GM21390 (cell line): ENCODE measurements around the gene AP3B1.
"Not testable (repeated sequence)": the region's sequence is repeated elsewhere in the genome, so short reads cannot be mapped to it uniquely, and the experiment has no call there.

Experiments used
- ATAC-seq: cut with Tn5 transposase; IDR thresholded peaks from one replicate; pipeline ENCODE4 v1.9.1; 2021; ENCODE audit not compliant: unreplicated experiment

Gene AP3B1

GRCh38 chr5:78245136-78245535, 49.4 kb downstream of the AP3B1 start:
- no peak for ATAC-seq

DNA sequence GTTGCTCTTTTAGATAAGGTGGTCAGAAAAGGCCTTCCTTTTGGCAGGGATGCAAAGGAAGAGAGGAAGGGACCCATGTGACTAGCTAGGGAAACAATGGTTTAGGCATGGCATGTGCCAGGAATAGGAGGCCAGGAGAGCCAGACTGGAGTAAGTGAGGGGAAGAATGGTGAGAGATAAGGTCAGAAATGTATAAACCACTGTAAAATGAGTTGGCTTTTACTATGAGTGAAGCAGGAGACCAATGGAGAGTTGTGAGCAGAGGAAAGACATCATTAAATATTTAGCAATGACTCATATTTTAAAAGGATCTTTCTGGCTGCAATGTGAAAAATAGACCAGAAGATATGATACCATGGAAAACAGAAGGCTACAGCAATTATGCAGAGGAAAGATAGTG, 50.9 kb downstream of the AP3B1 start:
- no peak for ATAC-seq

DNA sequence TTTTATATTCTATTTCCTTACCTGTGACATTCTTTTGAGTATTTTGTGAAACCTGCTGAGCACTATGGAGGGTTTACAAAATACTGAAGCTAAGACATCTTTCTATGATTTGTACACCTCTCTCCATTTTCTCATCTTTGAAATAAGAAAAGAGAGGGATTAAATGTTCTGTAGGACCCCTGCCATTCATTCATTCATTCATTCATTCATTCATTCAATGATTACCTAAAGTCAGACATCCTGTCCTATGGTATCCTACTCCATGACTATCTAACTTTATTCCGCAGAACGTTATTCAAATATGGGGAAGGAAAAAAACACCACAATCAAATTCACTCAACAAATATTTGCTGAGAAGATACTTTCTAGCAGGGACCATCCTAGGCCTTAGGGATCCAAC, 51.4 kb downstream of the AP3B1 start:
- ATAC-seq = no peak

GRCh38 chr5:78242001-78242400, 52.5 kb downstream of the AP3B1 start:
- ATAC-seq = no peak

DNA sequence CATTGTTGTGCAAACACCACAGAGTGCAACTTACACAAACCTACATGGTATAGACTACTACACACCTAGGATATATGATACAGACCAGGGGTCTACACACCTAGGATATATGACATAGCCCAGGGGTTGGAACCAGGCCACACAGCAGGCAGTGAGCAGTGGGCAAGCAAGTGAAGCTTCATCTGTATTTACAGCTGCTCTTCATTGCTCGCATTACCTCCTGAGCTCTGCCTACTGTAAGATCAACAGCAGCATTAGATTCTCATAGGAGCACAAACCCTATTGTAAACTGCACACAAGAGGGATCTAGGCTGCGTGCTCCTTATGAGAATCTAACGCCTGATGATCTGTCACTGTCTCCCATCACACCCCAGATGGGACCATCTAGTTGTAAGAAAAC, 56.6 kb downstream of the AP3B1 start:
- no peak for ATAC-seq

DNA sequence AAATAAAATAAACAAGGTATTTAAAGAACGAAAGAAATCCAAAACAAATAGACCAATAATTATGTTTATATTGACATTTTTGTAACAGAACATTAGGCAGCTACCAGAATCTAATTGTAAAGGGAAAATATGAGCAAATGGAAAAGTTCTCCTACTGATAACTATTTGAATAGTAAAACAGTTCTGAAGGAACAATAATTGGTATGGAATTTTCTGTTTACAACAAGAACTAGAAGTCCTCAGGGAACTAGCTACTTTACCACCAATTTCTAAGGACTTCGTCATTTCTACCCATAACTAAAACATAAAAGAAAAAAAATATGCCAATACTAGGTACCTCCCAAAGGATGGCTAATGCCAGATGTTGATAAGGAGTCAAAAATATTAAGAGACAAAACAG, 58.5 kb downstream of the AP3B1 start:
- no peak for ATAC-seq

DNA sequence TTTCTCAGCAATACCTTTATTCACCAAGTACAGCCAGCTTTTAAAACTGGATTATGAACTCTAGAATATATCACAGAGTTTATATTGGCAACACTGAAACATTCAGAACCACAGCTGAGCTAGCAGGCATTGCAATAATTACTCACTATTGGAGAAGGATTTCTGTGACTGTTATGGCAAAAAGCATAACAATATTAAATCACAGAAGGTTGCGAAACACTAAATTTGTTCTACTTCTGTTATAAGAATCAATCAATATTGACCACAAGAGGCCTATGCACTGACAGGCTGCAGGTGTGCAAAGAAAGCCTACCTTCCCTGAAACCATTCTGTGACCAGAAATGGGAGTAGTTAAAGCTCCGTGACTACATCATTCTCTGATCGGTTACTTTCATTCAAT, 59.2 kb downstream of the AP3B1 start:
- ATAC-seq = no peak

DNA sequence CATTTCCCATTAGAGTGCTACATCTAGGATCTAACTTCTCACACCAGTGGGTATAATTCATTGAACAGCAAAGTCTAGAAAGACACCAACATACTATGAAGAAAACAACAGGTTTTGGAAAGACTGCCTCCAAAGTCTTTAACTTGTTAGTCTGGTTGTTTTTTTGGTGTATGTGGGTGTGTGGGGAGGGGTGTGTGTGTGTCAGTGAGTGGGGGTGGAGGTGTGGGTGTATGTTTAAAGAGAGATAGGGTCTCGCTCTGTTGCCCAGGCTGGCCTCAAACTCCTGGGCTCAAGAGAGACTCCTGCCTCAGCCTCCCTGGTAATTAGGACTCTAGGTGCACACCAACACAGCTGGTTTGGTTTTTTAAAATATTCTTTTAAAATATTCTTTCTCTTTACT, 59.7 kb downstream of the AP3B1 start:
- ATAC-seq = no peak

GRCh38 chr5:78232163-78232562, 62.3 kb downstream of the AP3B1 start:
- no peak for ATAC-seq

DNA sequence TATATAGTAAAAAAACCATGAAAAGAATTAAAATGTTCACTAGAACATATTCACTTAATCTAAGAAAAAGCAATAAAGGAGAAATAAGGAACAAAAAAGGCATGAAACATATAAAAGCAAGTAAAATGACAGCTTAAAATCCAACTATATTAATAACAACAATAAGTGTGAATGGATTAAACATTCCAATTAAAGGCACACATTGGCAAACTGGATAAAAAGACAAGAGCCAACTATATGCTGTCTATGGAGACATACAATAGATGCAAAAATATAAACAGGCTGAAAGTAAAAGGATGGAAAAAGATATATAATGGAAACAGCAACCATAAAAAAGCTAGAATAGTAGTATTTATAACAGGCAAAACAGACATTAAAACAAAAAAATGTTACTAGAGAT, 70.1 kb downstream of the AP3B1 start:
- ATAC-seq = no peak

DNA sequence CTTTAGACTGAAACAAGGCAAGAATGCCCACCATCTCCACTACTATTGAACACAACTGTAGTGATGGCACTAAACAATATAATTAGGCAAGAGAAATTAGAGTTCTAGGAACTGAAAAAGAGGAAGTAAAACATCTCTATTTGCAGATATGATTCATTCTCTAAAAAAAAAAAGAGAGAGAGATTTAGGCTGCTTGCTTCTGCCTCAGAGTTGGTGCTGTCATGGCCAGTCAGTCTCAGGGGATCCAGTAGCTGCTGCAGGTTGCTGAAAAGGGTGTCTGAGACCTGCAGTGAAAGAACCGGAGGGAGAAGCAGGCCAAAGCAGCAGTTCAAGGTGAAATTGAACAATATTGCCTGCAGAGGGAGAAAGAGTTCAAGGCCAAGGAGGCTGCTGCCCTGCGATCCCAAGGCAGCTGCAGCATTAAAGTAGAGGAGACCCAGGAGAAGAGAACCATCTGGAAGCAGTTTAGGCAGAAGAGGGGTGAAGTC, 72.5 kb downstream of the AP3B1 start:
- ATAC-seq = peak; percentile 99

- ATAC-seq = no peak
Measured at GRCh38 chr5:78221467-78221866, 73.0 kb downstream of the AP3B1 start.

- no peak for ATAC-seq
Measured at GRCh38 chr5:78215972-78216371, 78.5 kb downstream of the AP3B1 start.

DNA sequence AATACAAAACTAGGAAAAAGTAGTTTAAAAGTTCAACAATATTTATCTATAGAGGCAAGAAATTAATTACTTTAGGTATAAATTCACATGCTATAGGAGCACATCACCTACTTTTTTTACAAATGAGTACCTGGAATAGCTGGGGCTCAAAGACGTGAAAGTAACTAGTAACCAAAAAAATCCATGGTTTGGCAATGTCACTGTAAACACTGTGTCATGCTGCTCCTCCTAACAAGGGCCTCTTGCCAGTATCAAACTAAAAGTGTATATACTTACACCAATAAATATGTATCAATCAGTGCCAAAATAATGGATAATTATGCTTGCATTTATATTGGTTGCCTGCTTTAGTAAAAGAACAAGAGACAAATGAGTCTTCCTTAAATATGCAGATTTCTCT, 78.9 kb downstream of the AP3B1 start:
- no peak for ATAC-seq

DNA sequence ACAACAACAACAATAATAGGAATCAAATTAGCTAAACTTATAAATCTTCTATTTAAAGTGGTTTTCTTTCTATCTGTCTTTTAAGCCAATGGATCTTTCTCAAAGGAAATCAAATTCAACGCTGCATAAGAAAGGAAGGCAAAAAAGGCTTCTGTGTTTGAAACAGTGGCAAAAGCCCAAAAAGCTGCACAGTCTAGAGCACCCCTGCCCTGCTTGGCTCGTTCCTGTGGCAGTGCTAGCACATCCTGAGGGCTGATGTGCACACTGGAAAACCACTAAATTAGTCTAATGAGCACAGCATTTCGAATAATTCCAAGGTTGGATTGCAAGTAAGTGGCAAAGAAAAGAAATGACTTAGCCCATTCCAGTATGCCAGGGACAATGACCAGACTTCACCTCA, 80.7 kb downstream of the AP3B1 start:
- ATAC-seq = no peak

DNA sequence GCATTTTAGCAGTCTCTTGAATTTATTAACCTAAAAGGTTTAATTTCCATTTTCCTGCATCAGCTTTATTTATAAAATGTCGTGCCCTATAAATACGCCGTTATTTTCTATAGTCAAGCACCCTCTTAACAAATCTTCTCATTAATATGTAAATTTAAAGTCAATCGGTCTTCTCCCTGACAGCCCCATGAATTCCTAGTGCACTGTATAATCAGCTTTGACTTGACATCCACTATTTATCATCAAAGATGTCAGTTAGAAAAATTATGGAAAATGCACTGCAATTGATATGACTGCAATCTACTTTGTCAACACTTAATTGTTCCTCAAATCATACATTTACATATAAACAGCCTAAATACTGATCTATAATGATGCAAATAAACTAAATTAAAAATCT, 83.4 kb downstream of the AP3B1 start:
- no peak for ATAC-seq

- no peak for ATAC-seq
Measured at GRCh38 chr5:78204241-78204640, 90.3 kb downstream of the AP3B1 start.

DNA sequence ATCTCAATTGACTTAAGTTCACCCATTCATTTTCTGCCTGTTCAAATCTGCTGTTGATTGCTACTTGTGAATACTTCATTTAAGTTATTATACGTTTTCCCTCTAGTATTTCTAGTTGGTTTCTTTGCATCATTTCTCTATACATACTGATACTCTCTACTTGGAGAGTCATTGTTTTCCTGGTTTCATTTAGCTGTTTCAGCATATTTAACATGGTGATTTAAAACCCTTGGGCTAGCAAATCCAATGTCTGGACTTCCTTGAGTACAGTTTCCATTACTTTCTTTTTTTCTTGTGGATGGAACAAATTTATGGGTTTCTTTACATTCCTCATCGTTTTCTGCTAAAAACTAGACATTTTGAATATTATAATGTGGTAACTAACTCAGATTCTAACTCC, 90.7 kb downstream of the AP3B1 start:
- no peak for ATAC-seq

- ATAC-seq = no peak
Measured at GRCh38 chr5:78190402-78190801, 104.1 kb downstream of the AP3B1 start.

GRCh38 chr5:78188681-78189080, 105.8 kb downstream of the AP3B1 start:
- not testable (repeated sequence) for ATAC-seq

DNA sequence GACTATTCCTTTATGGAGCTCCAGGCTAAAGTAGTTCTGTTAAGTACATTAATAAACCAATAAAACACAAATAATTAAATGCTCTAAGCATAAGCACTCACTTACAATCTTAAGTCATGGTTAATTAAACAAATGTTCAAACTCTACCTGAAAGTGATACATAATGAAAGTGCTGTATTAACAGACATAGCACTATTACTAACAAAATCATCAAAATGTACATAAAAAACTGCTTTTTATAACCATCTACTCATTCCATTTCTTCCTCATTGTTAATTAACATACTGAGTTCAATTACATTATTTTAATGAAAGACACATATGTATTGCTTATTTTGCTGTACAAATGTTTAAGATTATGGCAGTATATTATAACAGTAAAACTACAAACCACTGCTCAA, 107.3 kb downstream of the AP3B1 start:
- ATAC-seq = no peak

- ATAC-seq = no peak
Measured at GRCh38 chr5:78182838-78183237, 111.7 kb downstream of the AP3B1 start.

GRCh38 chr5:78178356-78178755, 116.1 kb downstream of the AP3B1 start:
- ATAC-seq = no peak

DNA sequence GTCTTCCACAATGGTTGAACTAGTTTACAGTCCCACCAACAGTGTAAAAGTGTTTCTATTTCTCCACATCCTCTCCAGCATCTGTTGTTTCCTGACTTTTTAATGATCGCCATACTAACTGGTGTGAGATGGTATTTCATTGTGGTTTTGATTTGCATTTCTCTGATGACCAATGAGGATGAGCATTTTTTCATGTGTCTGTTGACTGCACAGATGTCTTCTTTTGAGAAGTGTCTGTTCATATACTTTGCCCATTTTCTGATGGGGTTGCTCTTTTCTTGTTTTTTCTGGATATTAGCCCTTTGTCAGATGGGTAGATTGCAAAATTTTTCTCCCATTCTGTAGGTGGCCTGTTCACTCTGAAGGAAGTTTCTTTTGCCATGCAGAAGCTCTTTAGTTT, 124.2 kb downstream of the AP3B1 start:
- not testable (repeated sequence) for ATAC-seq
